A673 (cell line): ENCODE measurements around the gene SCYL1.

ENCODE experiments used
- EZH2 ChIP-seq: fragments of 200-600 bp; sonication (generic); IDR thresholded peaks from 2 replicates; pipeline ENCODE4 v1.6.1; 2017; ENCODE audit warnings: borderline replicate concordance, low read depth, mild to moderate bottlenecking, mixed read lengths, antibody characterized with exemption, low read length; ENCODE audit not compliant: poor library complexity, severe bottlenecking
- TF ChIP-seq, protein P1 (sequence below): fragments of 300-800, 200-600 bp; sonication (generic); conservative IDR thresholded peaks from 2 replicates; pipeline ENCODE4 v1.5.1; 2017; ENCODE audit warnings: low read depth, mild to moderate bottlenecking, antibody characterized with exemption, low read length, moderate library complexity, mixed read lengths

DNA sequence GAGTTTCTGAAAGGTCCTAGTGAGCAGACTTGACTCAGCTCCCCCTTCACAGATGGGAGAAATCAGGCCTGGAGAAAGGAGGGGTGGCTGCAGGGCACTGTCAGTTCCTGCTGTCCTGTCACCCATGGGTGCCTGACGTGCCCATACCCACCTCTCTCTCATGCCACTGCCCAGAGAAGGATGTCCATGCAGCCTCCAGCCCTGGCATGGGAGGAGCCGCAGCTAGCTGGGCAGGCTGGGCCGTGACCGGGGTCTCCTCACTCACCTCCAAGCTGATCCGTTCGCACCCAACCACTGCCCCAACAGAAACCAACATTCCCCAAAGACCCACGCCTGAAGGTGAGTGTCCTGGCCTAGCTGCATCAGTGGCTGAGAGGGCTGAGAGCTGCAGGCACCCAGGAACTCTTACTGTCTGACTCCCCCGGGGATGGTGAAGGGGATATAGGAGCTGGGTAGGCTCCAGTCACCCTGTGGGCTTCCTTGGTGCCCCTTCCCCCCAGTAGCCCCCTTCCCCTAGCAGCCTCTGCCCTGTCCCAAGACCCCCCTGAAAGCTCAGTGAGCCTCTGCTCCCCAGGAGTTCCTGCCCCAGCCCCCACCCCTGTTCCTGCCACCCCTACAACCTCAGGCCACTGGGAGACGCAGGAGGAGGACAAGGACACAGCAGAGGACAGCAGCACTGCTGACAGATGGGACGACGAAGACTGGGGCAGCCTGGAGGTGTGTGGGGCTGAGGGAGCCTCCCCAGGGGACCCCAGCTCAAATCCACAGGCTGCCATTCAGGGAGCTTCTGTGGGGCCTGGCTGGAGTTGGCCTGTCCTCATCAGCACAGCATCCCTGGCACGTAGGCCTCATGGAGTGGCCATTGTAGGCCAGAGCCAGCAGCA is 11.8 kb downstream of the SCYL1 start:
- TF ChIP-seq, protein P1, sequence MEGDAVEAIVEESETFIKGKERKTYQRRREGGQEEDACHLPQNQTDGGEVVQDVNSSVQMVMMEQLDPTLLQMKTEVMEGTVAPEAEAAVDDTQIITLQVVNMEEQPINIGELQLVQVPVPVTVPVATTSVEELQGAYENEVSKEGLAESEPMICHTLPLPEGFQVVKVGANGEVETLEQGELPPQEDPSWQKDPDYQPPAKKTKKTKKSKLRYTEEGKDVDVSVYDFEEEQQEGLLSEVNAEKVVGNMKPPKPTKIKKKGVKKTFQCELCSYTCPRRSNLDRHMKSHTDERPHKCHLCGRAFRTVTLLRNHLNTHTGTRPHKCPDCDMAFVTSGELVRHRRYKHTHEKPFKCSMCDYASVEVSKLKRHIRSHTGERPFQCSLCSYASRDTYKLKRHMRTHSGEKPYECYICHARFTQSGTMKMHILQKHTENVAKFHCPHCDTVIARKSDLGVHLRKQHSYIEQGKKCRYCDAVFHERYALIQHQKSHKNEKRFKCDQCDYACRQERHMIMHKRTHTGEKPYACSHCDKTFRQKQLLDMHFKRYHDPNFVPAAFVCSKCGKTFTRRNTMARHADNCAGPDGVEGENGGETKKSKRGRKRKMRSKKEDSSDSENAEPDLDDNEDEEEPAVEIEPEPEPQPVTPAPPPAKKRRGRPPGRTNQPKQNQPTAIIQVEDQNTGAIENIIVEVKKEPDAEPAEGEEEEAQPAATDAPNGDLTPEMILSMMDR = no peak
- no peak for TF ChIP-seq EZH2
